Measurements from ENCODE around the gene CCDC90B. TPM values are rescaled to one million over a fixed set of nuclear protein-coding genes. Genes with fewer than 3 reads are reported as not detected.

CCDC90B gene
- total and polyA plus RNA-seq, 2 of the 13 experiments (the other 11 are each of a cell fraction or from before 2014, with no cell fraction given): 17.1 to 46.1 TPM

- TF ChIP-seq AHDC1 (CRISPR knock-in tag; IDR thresholded peaks at IDR 0.05; ENCODE audit: borderline replicate concordance) (peak; percentile 85; the same call in 1 of the 2 replicates), ARNTL (CRISPR knock-in tag; IDR thresholded peaks at IDR 0.05) (no peak), PCBP1 (IDR thresholded peaks at IDR 0.05; ENCODE audit: borderline replicate concordance, low read depth, low read length) (no peak), ZNF446 (CRISPR knock-in tag; IDR thresholded peaks at IDR 0.05) (no peak), ZNF17 (CRISPR knock-in tag; IDR thresholded peaks at IDR 0.05) (no peak), ZNF784 (CRISPR knock-in tag; IDR thresholded peaks at IDR 0.05; ENCODE audit: borderline replicate concordance) (no peak), ZXDC (CRISPR knock-in tag; IDR thresholded peaks at IDR 0.05) (no peak), E2F1 (CRISPR knock-in tag; IDR thresholded peaks at IDR 0.05) (no peak), ARID4A (CRISPR knock-in tag; IDR thresholded peaks at IDR 0.05; ENCODE audit: borderline replicate concordance) (peak; percentile 22; the same call in 1 of the 2 replicates), MIER2 (CRISPR knock-in tag; IDR thresholded peaks at IDR 0.05) (no peak), FLYWCH1 (CRISPR knock-in tag; IDR thresholded peaks at IDR 0.05) (no peak), ZNF792 (CRISPR knock-in tag; IDR thresholded peaks at IDR 0.05) (no peak), KDM5A (IDR thresholded peaks at IDR 0.05; ENCODE audit: borderline replicate concordance, low read length) (no peak), NFATC3 (CRISPR knock-in tag; IDR thresholded peaks at IDR 0.05) (no peak), ZNF121 (CRISPR knock-in tag; IDR thresholded peaks at IDR 0.05) (no peak)
These were observed 33.2 kb downstream of the CCDC90B start (continued) for GRCh38 chr11:83252941-83253340.

All from HepG2 (cell line).